Kidney (tissue), 14 donors: ENCODE data around the gene UPP1. TPM values are rescaled to one million over a fixed set of nuclear protein-coding genes. Genes with fewer than 3 reads are reported as not detected.

Experiments used
- DNase-seq, 5 donors: peaks; one replicate each; pipeline ENCODE4 v3.0.0-alpha.2; 2013 to 2020
- FAIRE-seq: peaks from 2 replicates; lab custom pipeline; 2012; peaks lifted over from hg19 to GRCh38; lab: Jason Lieb, UNC
- H3K27ac ChIP-seq, 2 donors: one replicate each; pipeline ENCODE4 v1.7.0; 2013; ENCODE audit warnings: low read depth in 2 of 2, low read length in 2 of 2, inconsistent platforms in 1 of 2
- H3K27me3 ChIP-seq: one replicate; pipeline ENCODE4 v1.7.1; 2013; ENCODE audit warnings: low read length, inconsistent platforms; ENCODE audit not compliant: control insufficient read depth, insufficient read depth
- H3K36me3 ChIP-seq, 3 donors: one replicate each; pipeline versions ENCODE4 v1.7.0 to v1.7.1; 2013; ENCODE audit warnings: low read length in 3 of 3, control low read depth in 1 of 3, inconsistent platforms in 1 of 3; ENCODE audit not compliant: insufficient read depth in 3 of 3, control insufficient read depth in 2 of 3
- H3K4me1 ChIP-seq, 3 donors: one replicate each; pipeline versions ENCODE4 v1.7.0 to v1.7.1; 2013; ENCODE audit warnings: low read length in 3 of 3, inconsistent platforms in 1 of 3, low read depth in 1 of 3; ENCODE audit not compliant: control insufficient read depth in 2 of 3, insufficient read depth in 2 of 3
- H3K4me3 ChIP-seq, 3 donors: one replicate each; pipeline versions ENCODE4 v1.7.0 to v1.8.1; 2013; ENCODE audit warnings: low read length in 3 of 3, control low read depth in 1 of 3, inconsistent platforms in 1 of 3
- H3K9ac ChIP-seq, 3 donors: one replicate each; pipeline versions ENCODE4 v1.7.0 to v1.7.1; 2013; ENCODE audit warnings: low read length in 3 of 3, control low read depth in 1 of 3, inconsistent platforms in 1 of 3
- H3K9me3 ChIP-seq, 3 donors: one replicate each; pipeline versions ENCODE4 v1.7.0 to v1.7.1; 2013; ENCODE audit warnings: low read length in 3 of 3, control low read depth in 1 of 3, inconsistent platforms in 1 of 3; ENCODE audit not compliant: control insufficient read depth in 2 of 3, insufficient read depth in 1 of 3
- intact Hi-C: fragments of 100-400 bp; cut with DNase I; formaldehyde crosslinking; loops from one replicate; pipeline ENCODE4 v1.11.1; 2022
- polyA plus RNA-seq: library from polyadenylated mRNA; stranded (reverse); fragments of 350-450 nt; fragmentation: Illumina TruSeq; extraction: RNeasy Lipid Tissue Mini Kit (QIAGEN cat#74804); gene quantifications from one replicate; pipeline ENCODE4 v1.2.3, GENCODE V29; 2014; ENCODE audit warnings: low read depth, low replicate concordance; ENCODE audit not compliant: insufficient read depth
- total RNA-seq: library from RNA; stranded (reverse); fragmentation: NEBNext Ultra II Directional; extraction: Animal tissue kit (Norgen Biotek cat#: 25700); gene quantifications from one replicate; pipeline ENCODE4 v1.2.1, GENCODE V29; 2021
- TF ChIP-seq, protein P1 (sequence below): IDR thresholded peaks from 3 replicates; pipeline ENCODE4 v1.5.1; 2012; ENCODE audit warnings: mild to moderate bottlenecking, moderate library complexity, borderline replicate concordance; ENCODE audit not compliant: insufficient read depth; ENCODE audit errors: extremely low read depth
- donor health status: control.
- donor health status: control.
- donor health status: control.
- donor health status: control.
- donor health status: control.
- donor health status: DM: yes; HTN: yes; CAD: no.
- donor health status: Normal renal cell carcinoma (clear cell type).

The UPP1 gene
- total and polyA plus RNA-seq, 2 donors from 2014 or later = 36.4 to 76.1 TPM

DNA sequence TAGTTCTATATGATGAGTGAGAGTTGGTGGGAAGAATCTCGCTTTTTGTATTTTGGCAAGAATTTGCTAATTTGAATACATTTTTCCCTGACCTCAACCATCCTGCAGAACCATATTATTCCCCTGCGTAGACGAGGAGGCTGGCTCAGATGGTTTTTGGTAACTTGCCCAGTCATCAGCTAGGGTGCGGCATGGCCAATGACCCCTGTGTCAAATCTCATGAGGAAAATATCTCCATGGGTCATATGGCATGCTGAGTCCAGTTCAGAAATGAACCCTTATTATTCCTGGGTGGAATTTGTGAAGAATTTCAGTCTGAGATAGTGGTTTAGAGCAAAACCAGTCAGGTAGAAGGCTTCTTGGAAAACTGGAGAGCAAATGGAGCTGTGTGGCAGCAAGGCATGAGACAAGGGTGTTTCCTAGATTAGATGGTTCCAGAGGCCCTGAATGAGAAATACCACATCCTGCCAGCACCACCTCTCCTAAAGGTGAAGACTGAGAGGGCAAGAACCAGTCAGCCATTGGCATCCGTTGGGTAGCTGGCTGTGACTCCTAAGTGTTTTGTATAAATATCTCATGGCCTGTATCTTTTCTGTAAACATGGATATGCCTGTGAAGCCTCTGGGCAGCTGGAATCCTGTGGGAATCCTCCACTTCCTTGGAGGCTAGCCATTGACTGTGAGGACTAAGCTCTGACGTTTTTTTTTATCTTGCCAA is 5.8 kb upstream of the UPP1 start:
- H3K9ac ChIP-seq = no peak overlapping the region

DNA sequence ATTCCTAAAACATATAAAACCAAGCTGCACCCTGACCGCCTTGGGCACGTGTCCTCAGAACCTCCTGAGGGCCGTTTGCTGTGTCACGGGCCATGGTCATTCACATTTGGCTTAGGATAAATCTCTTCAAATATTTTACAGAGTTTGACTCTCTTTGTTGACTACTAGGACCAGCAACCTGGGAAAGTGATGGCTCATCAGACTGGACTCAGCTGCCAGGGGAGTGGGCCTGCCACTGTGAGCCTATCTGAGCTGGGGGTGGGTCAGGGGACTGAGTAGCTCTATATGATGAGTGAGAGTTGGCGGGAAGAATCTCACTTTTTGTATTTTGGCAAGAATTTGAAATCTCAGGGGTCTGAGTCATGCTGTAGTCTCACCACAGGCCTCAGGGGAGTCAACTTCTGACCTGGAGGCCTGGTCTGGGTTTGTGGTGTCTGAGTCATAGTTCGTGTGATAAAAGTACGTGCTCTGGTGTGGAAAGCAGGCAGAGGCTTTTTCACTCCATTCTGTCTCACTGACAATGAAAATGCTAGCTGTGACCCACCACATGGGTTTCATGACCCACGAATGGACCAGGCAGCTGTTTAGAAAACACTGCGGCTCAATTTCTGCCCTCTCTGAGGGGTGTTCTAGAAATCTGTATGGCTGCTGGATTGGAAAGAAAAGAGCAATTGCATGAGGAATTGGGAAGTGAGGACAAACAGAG is 4.2 kb upstream of the UPP1 start:
- intact Hi-C loops = no loop called here
- peaks cover 0 to 13% (median 10%) of the 10 kb centered on the region in 3 donors for H3K4me1 ChIP-seq
- no peaks in the 10 kb centered on the region for H3K36me3 ChIP-seq
- H3K4me3 ChIP-seq = no peak overlapping the region
- TF ChIP-seq, protein P1, sequence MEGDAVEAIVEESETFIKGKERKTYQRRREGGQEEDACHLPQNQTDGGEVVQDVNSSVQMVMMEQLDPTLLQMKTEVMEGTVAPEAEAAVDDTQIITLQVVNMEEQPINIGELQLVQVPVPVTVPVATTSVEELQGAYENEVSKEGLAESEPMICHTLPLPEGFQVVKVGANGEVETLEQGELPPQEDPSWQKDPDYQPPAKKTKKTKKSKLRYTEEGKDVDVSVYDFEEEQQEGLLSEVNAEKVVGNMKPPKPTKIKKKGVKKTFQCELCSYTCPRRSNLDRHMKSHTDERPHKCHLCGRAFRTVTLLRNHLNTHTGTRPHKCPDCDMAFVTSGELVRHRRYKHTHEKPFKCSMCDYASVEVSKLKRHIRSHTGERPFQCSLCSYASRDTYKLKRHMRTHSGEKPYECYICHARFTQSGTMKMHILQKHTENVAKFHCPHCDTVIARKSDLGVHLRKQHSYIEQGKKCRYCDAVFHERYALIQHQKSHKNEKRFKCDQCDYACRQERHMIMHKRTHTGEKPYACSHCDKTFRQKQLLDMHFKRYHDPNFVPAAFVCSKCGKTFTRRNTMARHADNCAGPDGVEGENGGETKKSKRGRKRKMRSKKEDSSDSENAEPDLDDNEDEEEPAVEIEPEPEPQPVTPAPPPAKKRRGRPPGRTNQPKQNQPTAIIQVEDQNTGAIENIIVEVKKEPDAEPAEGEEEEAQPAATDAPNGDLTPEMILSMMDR = no peak
- no peaks in the 10 kb centered on the region for H3K27me3 ChIP-seq
- peak in 1 of 5 donors; percentile 85 for DNase-seq
- no peaks in the 10 kb centered on the region for H3K9me3 ChIP-seq
- peak overlapping the region; percentile 51 to 81 for H3K27ac ChIP-seq
- no peak for FAIRE-seq
- no peak overlapping the region for H3K9ac ChIP-seq

More for the DNA sequence above, 5.8 kb upstream of the UPP1 start:
- peaks cover 0 to 13% (median 9%) of the 10 kb centered on the region in 3 donors for H3K4me1 ChIP-seq
- TF ChIP-seq, protein P1 = no peak
- DNase-seq (no peak), FAIRE-seq (no peak)
- no peaks in the 10 kb centered on the region for H3K36me3 ChIP-seq
- H3K4me3 ChIP-seq = no peak overlapping the region
- intact Hi-C loops = no loop called here
- no peak overlapping the region for H3K27ac ChIP-seq
- H3K27me3 ChIP-seq = no peaks in the 10 kb centered on the region
- H3K9me3 ChIP-seq = no peaks in the 10 kb centered on the region

DNA sequence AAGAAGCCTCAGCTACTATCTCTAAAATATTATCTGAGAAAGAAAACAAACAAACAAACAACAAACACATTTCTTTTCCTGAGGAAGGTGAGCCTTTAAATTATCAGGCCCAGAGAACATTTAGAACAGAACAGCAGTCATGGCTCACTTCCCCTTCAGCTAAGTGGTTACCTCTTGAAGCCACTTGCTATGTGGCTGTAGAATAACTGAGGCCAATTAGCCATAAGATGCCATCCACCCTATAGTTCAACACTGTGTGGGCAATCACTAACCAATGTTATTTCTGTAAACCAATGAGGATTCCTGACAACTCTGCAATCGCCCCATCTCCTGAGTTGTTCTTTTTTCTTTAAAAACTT is 3.7 kb upstream of the UPP1 start:
- Histone ChIP-seq H3K27me3 (no peaks in the 10 kb centered on the region), H3K9ac (no peak overlapping the region), H3K36me3 (no peaks in the 10 kb centered on the region), H3K4me3 (no peak overlapping the region), H3K4me1 (peaks cover 0 to 15% (median 13%) of the 10 kb centered on the region in 3 donors), H3K9me3 (no peaks in the 10 kb centered on the region), H3K27ac (peak overlapping the region in 1 of 2 donors; percentile 81)
- FAIRE-seq = no peak
- intact Hi-C loops = no loop called here
- DNase-seq = no peak
- TF ChIP-seq, protein P1 = no peak
